Measurements from ENCODE around the gene NR2C2. TPM values are rescaled to one million over a fixed set of nuclear protein-coding genes. Genes with fewer than 3 reads are reported as not detected.

Gene NR2C2
- polyA plus RNA-seq, 1 donor = 66.5 TPM

- DNase-seq = no peak
Observed at GRCh38 chr3:15063656-15064286, 116.4 kb downstream of the NR2C2 start.

- no peak for DNase-seq
Observed at GRCh38 chr3:15064299-15064834, 117.0 kb downstream of the NR2C2 start.

- peak; percentile 87 for DNase-seq
Observed at GRCh38 chr3:15064835-15065549, 117.6 kb downstream of the NR2C2 start, which contains the start of gene MRPS25. Gene MRPS25, minus strand, starts transcription at chr3:15065315. Its CDS starts 121 bp downstream, at chr3:15065194.

- DNase-seq = no peak
Observed at GRCh38 chr3:15065550-15066007, 118.2 kb downstream of the NR2C2 start.

- DNase-seq = no peak
Observed at GRCh38 chr3:15066467-15066866, 119.1 kb downstream of the NR2C2 start.

GRCh38 chr3:15069441-15069840 lies 122.1 kb downstream of the NR2C2 start:
- no peak for DNase-seq

- no peak for DNase-seq
Observed at GRCh38 chr3:15071699-15072098, 124.3 kb downstream of the NR2C2 start.

GRCh38 chr3:15074500-15074899 lies 127.1 kb downstream of the NR2C2 start:
- DNase-seq = no peak

GRCh38 chr3:15079091-15079490 lies 131.7 kb downstream of the NR2C2 start:
- no peak for DNase-seq

GRCh38 chr3:15081960-15082664 lies 134.7 kb downstream of the NR2C2 start:
- DNase-seq = no peak

- DNase-seq = no peak
Observed at GRCh38 chr3:15083252-15083651, 135.9 kb downstream of the NR2C2 start.

GRCh38 chr3:15086263-15086662 lies 138.9 kb downstream of the NR2C2 start:
- no peak for DNase-seq

- no peak for DNase-seq
Observed at GRCh38 chr3:15086699-15087098, 139.3 kb downstream of the NR2C2 start.

GRCh38 chr3:15089201-15089600 lies 141.8 kb downstream of the NR2C2 start:
- DNase-seq = no peak

- DNase-seq = no peak
Observed at GRCh38 chr3:15091575-15091974, 144.2 kb downstream of the NR2C2 start.

GRCh38 chr3:15092686-15093085 lies 145.3 kb downstream of the NR2C2 start:
- DNase-seq = no peak

GRCh38 chr3:15094187-15094875 lies 146.9 kb downstream of the NR2C2 start:
- no peak for DNase-seq

GRCh38 chr3:15096046-15096445 lies 148.7 kb downstream of the NR2C2 start:
- no peak for DNase-seq

- DNase-seq = no peak
Observed at GRCh38 chr3:15097891-15098290, 150.5 kb downstream of the NR2C2 start.

Measured in left kidney (tissue), 2 donors.